ENCODE results near the gene RAB3A. TPM values are rescaled to one million over a fixed set of nuclear protein-coding genes. Genes with fewer than 3 reads are reported as not detected.

RAB3A gene
- total and polyA plus RNA-seq, 9 of the 15 experiments (the other 6 are each of a cell fraction or from before 2014, with no cell fraction given) = 0.17 to 5.1 (median 0.90) TPM; not detected in 1

DNA sequence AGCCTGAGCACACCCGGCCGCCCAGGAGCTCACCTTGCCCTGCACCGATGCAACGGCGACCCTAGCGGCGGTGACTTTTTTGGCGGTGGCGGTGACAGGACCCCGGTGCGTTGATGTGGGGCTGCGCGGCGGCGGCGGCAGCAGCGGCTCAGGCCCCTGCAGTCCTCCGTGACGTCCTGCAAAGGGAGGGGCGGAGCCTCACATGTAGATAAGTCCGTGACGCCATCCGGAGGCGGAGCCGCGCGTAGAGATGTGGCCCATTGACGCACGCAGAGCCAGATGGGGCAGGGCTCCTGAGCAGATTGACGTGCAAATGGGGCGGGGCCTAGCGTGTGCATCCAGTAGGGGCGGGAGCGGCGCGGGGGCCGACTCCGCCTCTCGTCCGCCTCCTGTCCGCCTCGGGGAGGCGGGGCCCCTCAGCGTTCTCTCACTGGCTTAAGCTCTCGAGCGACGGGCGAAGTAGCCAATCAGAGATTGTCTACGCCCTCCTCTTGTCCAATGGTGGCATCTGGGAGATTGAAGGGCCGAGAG, at the start of gene RAB3A (continued):
- TF ChIP-seq, protein P1, sequence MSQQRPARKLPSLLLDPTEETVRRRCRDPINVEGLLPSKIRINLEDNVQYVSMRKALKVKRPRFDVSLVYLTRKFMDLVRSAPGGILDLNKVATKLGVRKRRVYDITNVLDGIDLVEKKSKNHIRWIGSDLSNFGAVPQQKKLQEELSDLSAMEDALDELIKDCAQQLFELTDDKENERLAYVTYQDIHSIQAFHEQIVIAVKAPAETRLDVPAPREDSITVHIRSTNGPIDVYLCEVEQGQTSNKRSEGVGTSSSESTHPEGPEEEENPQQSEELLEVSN (IDR thresholded peaks at IDR 0.05; ENCODE audit: borderline replicate concordance in 1 of 2, extremely low read depth in 1 of 2, insufficient read depth in 1 of 2, insufficient read length in 1 of 2, low read depth in 1 of 2, low read length in 1 of 2, poor library complexity in 1 of 2, severe bottlenecking in 1 of 2) = no peak
- no peak for TF ChIP-seq MCM3 (IDR thresholded peaks at IDR 0.05)
- no peak for TF ChIP-seq ARID2 (IDR thresholded peaks at IDR 0.05)
- no peak for TF ChIP-seq CBFA2T2 (conservative IDR thresholded peaks at IDR 0.05)
- TF ChIP-seq, protein P2, sequence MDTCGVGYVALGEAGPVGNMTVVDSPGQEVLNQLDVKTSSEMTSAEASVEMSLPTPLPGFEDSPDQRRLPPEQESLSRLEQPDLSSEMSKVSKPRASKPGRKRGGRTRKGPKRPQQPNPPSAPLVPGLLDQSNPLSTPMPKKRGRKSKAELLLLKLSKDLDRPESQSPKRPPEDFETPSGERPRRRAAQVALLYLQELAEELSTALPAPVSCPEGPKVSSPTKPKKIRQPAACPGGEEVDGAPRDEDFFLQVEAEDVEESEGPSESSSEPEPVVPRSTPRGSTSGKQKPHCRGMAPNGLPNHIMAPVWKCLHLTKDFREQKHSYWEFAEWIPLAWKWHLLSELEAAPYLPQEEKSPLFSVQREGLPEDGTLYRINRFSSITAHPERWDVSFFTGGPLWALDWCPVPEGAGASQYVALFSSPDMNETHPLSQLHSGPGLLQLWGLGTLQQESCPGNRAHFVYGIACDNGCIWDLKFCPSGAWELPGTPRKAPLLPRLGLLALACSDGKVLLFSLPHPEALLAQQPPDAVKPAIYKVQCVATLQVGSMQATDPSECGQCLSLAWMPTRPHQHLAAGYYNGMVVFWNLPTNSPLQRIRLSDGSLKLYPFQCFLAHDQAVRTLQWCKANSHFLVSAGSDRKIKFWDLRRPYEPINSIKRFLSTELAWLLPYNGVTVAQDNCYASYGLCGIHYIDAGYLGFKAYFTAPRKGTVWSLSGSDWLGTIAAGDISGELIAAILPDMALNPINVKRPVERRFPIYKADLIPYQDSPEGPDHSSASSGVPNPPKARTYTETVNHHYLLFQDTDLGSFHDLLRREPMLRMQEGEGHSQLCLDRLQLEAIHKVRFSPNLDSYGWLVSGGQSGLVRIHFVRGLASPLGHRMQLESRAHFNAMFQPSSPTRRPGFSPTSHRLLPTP (IDR thresholded peaks at IDR 0.05; ENCODE audit: borderline replicate concordance, extremely low read depth, insufficient read length) = no peak
- TF ChIP-seq TCF3 (CRISPR knock-in tag; IDR thresholded peaks at IDR 0.05) = no peak
- no peak for TF ChIP-seq RBM15 (IDR thresholded peaks at IDR 0.05; ENCODE audit: insufficient read depth, low read length)
- no peak for TF ChIP-seq RFX7 (CRISPR knock-in tag; IDR thresholded peaks at IDR 0.05)
- TF ChIP-seq, protein P3, sequence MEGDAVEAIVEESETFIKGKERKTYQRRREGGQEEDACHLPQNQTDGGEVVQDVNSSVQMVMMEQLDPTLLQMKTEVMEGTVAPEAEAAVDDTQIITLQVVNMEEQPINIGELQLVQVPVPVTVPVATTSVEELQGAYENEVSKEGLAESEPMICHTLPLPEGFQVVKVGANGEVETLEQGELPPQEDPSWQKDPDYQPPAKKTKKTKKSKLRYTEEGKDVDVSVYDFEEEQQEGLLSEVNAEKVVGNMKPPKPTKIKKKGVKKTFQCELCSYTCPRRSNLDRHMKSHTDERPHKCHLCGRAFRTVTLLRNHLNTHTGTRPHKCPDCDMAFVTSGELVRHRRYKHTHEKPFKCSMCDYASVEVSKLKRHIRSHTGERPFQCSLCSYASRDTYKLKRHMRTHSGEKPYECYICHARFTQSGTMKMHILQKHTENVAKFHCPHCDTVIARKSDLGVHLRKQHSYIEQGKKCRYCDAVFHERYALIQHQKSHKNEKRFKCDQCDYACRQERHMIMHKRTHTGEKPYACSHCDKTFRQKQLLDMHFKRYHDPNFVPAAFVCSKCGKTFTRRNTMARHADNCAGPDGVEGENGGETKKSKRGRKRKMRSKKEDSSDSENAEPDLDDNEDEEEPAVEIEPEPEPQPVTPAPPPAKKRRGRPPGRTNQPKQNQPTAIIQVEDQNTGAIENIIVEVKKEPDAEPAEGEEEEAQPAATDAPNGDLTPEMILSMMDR (IDR thresholded peaks at IDR 0.05 in 2 of 3, conservative IDR thresholded peaks at IDR 0.05 in 1 of 3; ENCODE audit: insufficient read depth in 2 of 3, low read depth in 1 of 3, low read length in 3 of 3) = 0 out of 6 replicates have a peak, but pooled peaks of 1 of the 3 experiments have one; percentile 2
- TF ChIP-seq ETV1 (tag; conservative IDR thresholded peaks at IDR 0.05; ENCODE audit: low read depth) = no peak
- TF ChIP-seq, protein P4, sequence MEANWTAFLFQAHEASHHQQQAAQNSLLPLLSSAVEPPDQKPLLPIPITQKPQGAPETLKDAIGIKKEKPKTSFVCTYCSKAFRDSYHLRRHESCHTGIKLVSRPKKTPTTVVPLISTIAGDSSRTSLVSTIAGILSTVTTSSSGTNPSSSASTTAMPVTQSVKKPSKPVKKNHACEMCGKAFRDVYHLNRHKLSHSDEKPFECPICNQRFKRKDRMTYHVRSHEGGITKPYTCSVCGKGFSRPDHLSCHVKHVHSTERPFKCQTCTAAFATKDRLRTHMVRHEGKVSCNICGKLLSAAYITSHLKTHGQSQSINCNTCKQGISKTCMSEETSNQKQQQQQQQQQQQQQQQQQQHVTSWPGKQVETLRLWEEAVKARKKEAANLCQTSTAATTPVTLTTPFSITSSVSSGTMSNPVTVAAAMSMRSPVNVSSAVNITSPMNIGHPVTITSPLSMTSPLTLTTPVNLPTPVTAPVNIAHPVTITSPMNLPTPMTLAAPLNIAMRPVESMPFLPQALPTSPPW (CRISPR knock-in tag; IDR thresholded peaks at IDR 0.05) = peak; percentile 84
- TF ChIP-seq, protein P5, sequence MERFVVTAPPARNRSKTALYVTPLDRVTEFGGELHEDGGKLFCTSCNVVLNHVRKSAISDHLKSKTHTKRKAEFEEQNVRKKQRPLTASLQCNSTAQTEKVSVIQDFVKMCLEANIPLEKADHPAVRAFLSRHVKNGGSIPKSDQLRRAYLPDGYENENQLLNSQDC (CRISPR knock-in tag; IDR thresholded peaks at IDR 0.05) = peak; percentile 18; the same call in 1 of the 2 replicates
- no peak for TF ChIP-seq HNRNPK (IDR thresholded peaks at IDR 0.05; ENCODE audit: low read depth, low read length, poor library complexity, severe bottlenecking)
- TF ChIP-seq TFAM (CRISPR knock-in tag; conservative IDR thresholded peaks at IDR 0.05) = no peak
- TF ChIP-seq, protein P6, sequence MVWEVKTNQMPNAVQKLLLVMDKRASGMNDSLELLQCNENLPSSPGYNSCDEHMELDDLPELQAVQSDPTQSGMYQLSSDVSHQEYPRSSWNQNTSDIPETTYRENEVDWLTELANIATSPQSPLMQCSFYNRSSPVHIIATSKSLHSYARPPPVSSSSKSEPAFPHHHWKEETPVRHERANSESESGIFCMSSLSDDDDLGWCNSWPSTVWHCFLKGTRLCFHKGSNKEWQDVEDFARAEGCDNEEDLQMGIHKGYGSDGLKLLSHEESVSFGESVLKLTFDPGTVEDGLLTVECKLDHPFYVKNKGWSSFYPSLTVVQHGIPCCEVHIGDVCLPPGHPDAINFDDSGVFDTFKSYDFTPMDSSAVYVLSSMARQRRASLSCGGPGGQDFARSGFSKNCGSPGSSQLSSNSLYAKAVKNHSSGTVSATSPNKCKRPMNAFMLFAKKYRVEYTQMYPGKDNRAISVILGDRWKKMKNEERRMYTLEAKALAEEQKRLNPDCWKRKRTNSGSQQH (CRISPR knock-in tag; IDR thresholded peaks at IDR 0.05) = no peak
- TF ChIP-seq ASH1L (IDR thresholded peaks at IDR 0.05; ENCODE audit: borderline replicate concordance, low read depth, partially characterized antibody) = peak; percentile 98
- peak; percentile 94 for TF ChIP-seq CREM (IDR thresholded peaks at IDR 0.05; ENCODE audit: low read depth)
- TF ChIP-seq MED1 (CRISPR knock-in tag; IDR thresholded peaks at IDR 0.05; ENCODE audit: borderline replicate concordance) = no peak
